HCT116 (cell line): Measurements from ENCODE around the gene PAQR8. TPM values are rescaled to one million over a fixed set of nuclear protein-coding genes. Genes with fewer than 3 reads are reported as not detected.

ENCODE experiments used
- ATAC-seq: fragments of 200-7000 bp; cut with Tn5 transposase; 2 replicates; pipeline ENCODE4 v1.9.1; 2020; ENCODE audit warnings: mild to moderate bottlenecking, moderate library complexity
- BruUV-seq: library from RNA; stranded (reverse); fragments of 400-500 nt; replicated peaks from 2 replicates; lab custom pipeline; 2021; lab: Mats Ljungman, UMichigan
- CTCF ChIA-PET: fragments of 300-600 bp; sonication (Branson Sonifier 250); formaldehyde crosslinking; loops from one replicate; lab custom pipeline; 2021; ENCODE audit warnings: antibody characterized with exemption; lab: Charles Lee
- POLR2A ChIA-PET: fragments of 300-600, 350-600 bp; sonication (Branson Sonifier 250); formaldehyde crosslinking; loops from one replicate; lab custom pipeline; 2021; ENCODE audit warnings: antibody characterized with exemption; lab: Charles Lee
- RAD21 ChIA-PET, 2 experiments: fragments of 300-600 bp; sonication (Branson Sonifier 250); formaldehyde crosslinking; loops; one replicate each; lab custom pipeline; 2023; ENCODE audit warnings: low total read pairs in 2 of 2; ENCODE audit not compliant: uncharacterized antibody in 2 of 2, unreplicated experiment in 2 of 2, low non-redundant PET in 1 of 2; lab: Charles Lee
- DNase-seq: peaks from one replicate; pipeline ENCODE4 v3.0.0-alpha.2; 2010; ENCODE audit warnings: low read depth, low spot score
- H2AFZ ChIP-seq: fragments of 200-600 bp; shearing (Covaris generic), sonication (generic); 2 replicates; pipeline ENCODE4 v1.6.1; 2017; ENCODE audit warnings: low read depth, mixed run types, mixed read lengths, antibody characterized with exemption, low read length; ENCODE audit not compliant: poor library complexity, severe bottlenecking
- H3K27ac ChIP-seq: 2 replicates; pipeline ENCODE4 v1.5.1; 2012; ENCODE audit warnings: low read depth, low read length
- H3K27me3 ChIP-seq: fragments of 200-600 bp; sonication (generic); 2 replicates; pipeline ENCODE4 v1.6.1; 2016; ENCODE audit warnings: mixed run types, low read length, mixed read lengths; ENCODE audit not compliant: insufficient read depth
- H3K36me3 ChIP-seq, 2 experiments: fragments of 200-500 bp in 1 of 2; fragments of 200-600 bp in 1 of 2; sonication (Bioruptor generic) in 1 of 2; sonication (generic) in 1 of 2; 2 replicates each; pipeline versions ENCODE4 v1.5.1 to v1.6.1; 2014 to 2016; ENCODE audit warnings: low read length in 2 of 2, inconsistent platforms in 1 of 2, mixed read lengths in 1 of 2, mixed run types in 1 of 2; ENCODE audit not compliant: insufficient read depth in 2 of 2, control insufficient read depth in 1 of 2
- H3K4me1 ChIP-seq, 2 experiments: fragments of 200-600 bp in 1 of 2; sonication (generic) in 1 of 2; 2 replicates each; pipeline versions ENCODE4 v1.5.1 to v1.6.1; 2012 to 2017; ENCODE audit warnings: low read length in 2 of 2, inconsistent platforms in 1 of 2, mild to moderate bottlenecking in 1 of 2, mixed read lengths in 1 of 2, mixed run types in 1 of 2, moderate library complexity in 1 of 2; ENCODE audit not compliant: insufficient read depth in 2 of 2, control insufficient read depth in 1 of 2
- H3K4me2 ChIP-seq: fragments of 200-600 bp; sonication (generic); 2 replicates; pipeline ENCODE4 v1.6.1; 2017; ENCODE audit warnings: mixed run types, low read length, mixed read lengths
- H3K4me3 ChIP-seq, 2 experiments: fragments of 200-600 bp in 1 of 2; sonication (generic) in 1 of 2; replicated peaks in 1 of 2; 2 replicates each; pipeline ENCODE4 v1.5.1; 2011 to 2016; ENCODE audit warnings: low read length in 2 of 2, control low read depth in 1 of 2, low read depth in 1 of 2, mild to moderate bottlenecking in 1 of 2, mixed read lengths in 1 of 2, mixed run types in 1 of 2
- H3K79me2 ChIP-seq: fragments of 200-600 bp; sonication (generic); 2 replicates; pipeline ENCODE4 v1.6.1; 2017; ENCODE audit warnings: mild to moderate bottlenecking, mixed run types, low read length, moderate library complexity, mixed read lengths; ENCODE audit not compliant: insufficient read depth
- H3K9ac ChIP-seq: fragments of 200-600 bp; sonication (generic); 2 replicates; pipeline ENCODE4 v1.6.1; 2016; ENCODE audit warnings: low read length, mixed read lengths
- H3K9me2 ChIP-seq: fragments of 200-600 bp; sonication (generic), shearing (Covaris generic); 2 replicates; pipeline ENCODE4 v1.6.1; 2017; ENCODE audit warnings: mixed run types, mild to moderate bottlenecking, moderate library complexity; ENCODE audit not compliant: insufficient read depth
- H3K9me3 ChIP-seq, 2 experiments: fragments of 200-500 bp in 1 of 2; fragments of 200-600 bp in 1 of 2; sonication (Bioruptor generic) in 1 of 2; sonication (generic) in 1 of 2; 2 replicates each; pipeline ENCODE4 v1.6.1; 2014 to 2017; ENCODE audit warnings: low read length in 2 of 2, mixed read lengths in 2 of 2, inconsistent platforms in 1 of 2, low read depth in 1 of 2, mild to moderate bottlenecking in 1 of 2, mixed run types in 1 of 2, moderate library complexity in 1 of 2; ENCODE audit not compliant: control insufficient read depth in 1 of 2, insufficient read depth in 1 of 2
- H4K20me1 ChIP-seq: fragments of 200-600 bp; sonication (generic), shearing (Covaris generic); 2 replicates; pipeline ENCODE4 v1.6.1; 2017; ENCODE audit warnings: mixed run types, mild to moderate bottlenecking, moderate library complexity; ENCODE audit not compliant: insufficient read depth
- CBX3 ChIP-seq: IDR thresholded peaks from 2 replicates; pipeline ENCODE4 v1.6.1; 2012; ENCODE audit warnings: low read depth
- EGR1 ChIP-seq: IDR thresholded peaks from 2 replicates; pipeline ENCODE4 v1.6.1; 2012; ENCODE audit warnings: low read depth
- EZH2 ChIP-seq: fragments of 200-600 bp; sonication (generic); IDR thresholded peaks from 2 replicates; pipeline ENCODE4 v1.6.1; 2017; ENCODE audit warnings: antibody characterized with exemption, mixed run types
- FOSL1 ChIP-seq: IDR thresholded peaks from 2 replicates; pipeline ENCODE4 v1.6.1; 2012; ENCODE audit warnings: low read depth
- JUND ChIP-seq: IDR thresholded peaks from 2 replicates; pipeline ENCODE4 v1.6.1; 2012
- POLR2AphosphoS5 ChIP-seq: IDR thresholded peaks from 2 replicates; pipeline ENCODE4 v1.6.1; 2011; ENCODE audit warnings: mild to moderate bottlenecking, low read depth, low read length, moderate library complexity
- RAD21 ChIP-seq: IDR thresholded peaks from 2 replicates; pipeline ENCODE4 v1.6.1; 2012; ENCODE audit warnings: low read depth, mild to moderate bottlenecking
- REST ChIP-seq: IDR thresholded peaks from 2 replicates; pipeline ENCODE4 v1.6.1; 2012; ENCODE audit warnings: low read depth
- SRF ChIP-seq: IDR thresholded peaks from 2 replicates; pipeline ENCODE4 v1.6.1; 2012; ENCODE audit warnings: low read depth
- TCF7L2 ChIP-seq: IDR thresholded peaks from 2 replicates; pipeline ENCODE4 v1.7.0; 2011; ENCODE audit warnings: borderline replicate concordance, inconsistent platforms; ENCODE audit not compliant: insufficient read depth, insufficient read length; ENCODE audit errors: extremely low read depth
- ZBTB33 ChIP-seq: IDR thresholded peaks from 2 replicates; pipeline ENCODE4 v1.6.1; 2011; ENCODE audit warnings: mild to moderate bottlenecking, low read length, moderate library complexity; ENCODE audit not compliant: insufficient replicate concordance; ENCODE audit errors: extremely low read depth
- intact Hi-C: fragments of 100-400 bp; cut with micrococcal nuclease; formaldehyde crosslinking; loops from 2 replicates; pipeline ENCODE4 v1.10.0; 2022
- total RNA-seq: library from RNA; stranded (reverse); gene quantifications from one replicate; pipeline ENCODE4 v1.2.1, GENCODE V29; 2021; ENCODE audit not compliant: unreplicated experiment

The PAQR8 gene
- total RNA-seq, 1 experiment from 2014 or later, result 5.9 TPM

GRCh38 chr6:52411911-52412310 is 50.0 kb downstream of the PAQR8 start:
- Histone ChIP-seq H3K9me2 (no peaks in the 10 kb centered on the region), H3K36me3 (no peaks in the 10 kb centered on the region), H3K9ac (no peak overlapping the region), H3K4me3 (no peak overlapping the region), H3K4me1 (peaks cover 6 to 14% of the 10 kb centered on the region in 2 experiments; a peak in 3 of 4 replicates), H3K4me2 (no peak overlapping the region), H4K20me1 (no peaks in the 10 kb centered on the region), H3K9me3 (no peaks in the 10 kb centered on the region), H3K79me2 (no peaks in the 10 kb centered on the region), H2AFZ (no peak overlapping the region), H3K27ac (no peak overlapping the region), H3K27me3 (no peaks in the 10 kb centered on the region)
- POLR2A ChIA-PET, result no interaction called here
- RAD21 ChIA-PET, result no interaction called here
- ATAC-seq (no peak), DNase-seq (no peak)
- CTCF ChIA-PET, result no interaction called here
- TF ChIP-seq EGR1 (no peak), TCF7L2 (no peak), CBX3 (no peak), EZH2 (no peak), POLR2AphosphoS5 (no peak), SRF (no peak), FOSL1 (no peak), ZBTB33 (no peak), JUND (no peak), REST (no peak), RAD21 (no peak)
- BruUV-seq, result no TSS peak
- intact Hi-C loops, result no loop called here
